Measurements from ENCODE around the gene KCNJ4. TPM values are rescaled to one million over a fixed set of nuclear protein-coding genes. Genes with fewer than 3 reads are reported as not detected.

Gene KCNJ4
- total RNA-seq, 1 donor from 2014 or later, result not detected

DNA sequence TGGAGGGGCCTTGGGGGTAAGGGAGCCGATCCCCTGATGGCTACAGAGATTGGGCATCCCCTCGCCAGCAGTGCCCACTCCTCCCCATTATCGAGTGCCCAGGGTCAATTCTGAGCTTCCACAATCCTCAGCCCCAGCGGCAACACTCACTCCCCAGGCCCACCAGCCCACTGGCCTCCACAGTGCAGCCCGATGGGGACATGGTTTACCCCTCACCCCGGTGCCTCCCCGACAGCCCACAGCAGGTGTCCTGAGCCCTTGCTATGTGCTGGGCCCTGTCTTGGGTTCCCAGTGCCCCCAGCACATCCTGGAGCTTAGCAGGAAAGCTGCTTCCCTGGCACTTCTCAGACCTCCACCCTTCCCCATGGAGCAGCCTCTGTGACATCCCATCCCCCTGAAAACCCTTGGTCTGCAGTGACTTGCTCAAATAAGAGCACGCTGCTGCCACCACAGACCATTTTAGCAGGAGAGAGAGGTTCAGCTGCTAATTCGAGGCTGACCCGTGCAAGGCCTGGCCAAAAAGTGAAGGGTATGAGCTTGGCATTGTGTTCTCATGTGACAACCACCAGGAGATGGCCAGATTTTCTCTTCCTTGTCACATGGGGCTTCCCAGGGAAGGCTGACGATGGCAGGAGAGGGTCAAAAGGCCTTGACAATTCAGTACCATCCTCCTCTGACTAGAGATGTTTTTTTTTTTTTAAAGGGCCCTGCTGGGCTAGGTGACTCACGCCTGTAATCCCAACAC, 23.6 kb downstream of the KCNJ4 start:
- DNase-seq (ENCODE audit: low spot score), result no peak

DNA sequence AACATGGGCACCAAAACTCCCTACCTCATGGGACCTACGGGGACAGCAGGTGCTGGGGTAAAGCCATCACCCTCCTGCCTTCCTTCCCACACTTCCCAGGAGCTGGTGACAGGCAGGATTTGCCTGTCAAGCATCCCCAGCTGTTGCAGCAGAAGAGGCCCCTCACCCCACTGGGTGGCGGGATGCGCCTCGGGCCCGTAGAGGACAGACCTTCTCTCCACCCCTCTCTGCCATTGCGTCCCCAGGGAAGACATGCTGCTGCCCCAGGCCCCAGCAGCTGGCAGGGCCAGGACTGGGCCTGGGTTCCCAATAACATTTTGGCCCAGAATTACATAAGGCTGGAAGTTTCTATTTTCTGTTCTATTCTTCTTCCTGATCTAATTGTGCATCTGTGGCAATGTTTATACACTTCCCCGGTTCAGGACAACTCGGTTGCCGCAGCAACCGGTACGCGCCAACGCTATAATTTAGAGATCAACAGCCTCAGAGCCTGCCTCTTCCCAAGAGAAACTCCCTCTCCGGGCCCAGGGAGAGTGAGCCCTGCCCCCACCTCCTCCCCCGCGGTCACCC, 25.4 kb downstream of the KCNJ4 start:
- no peak for DNase-seq (ENCODE audit: low spot score)

DNA sequence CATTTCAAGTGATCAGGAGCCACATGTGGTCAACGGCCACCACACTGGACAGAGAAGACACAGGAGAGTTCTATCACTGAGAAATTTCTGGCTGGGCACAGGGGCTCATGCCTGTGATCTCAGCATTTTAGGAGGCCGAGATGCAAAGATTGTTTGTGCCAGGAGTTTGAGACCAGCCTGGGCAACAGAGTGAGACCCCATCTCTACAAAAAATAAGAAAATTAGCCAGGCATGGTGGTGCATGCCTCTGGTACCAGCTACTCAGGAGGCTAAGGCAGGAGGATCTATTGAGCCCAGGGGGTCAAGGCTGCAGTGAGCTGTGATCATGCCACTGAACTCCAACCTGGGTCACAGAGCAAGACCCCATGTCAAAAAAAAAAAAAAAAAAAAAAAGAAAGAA, 26.3 kb downstream of the KCNJ4 start:
- no peak for DNase-seq (ENCODE audit: low spot score)

DNA sequence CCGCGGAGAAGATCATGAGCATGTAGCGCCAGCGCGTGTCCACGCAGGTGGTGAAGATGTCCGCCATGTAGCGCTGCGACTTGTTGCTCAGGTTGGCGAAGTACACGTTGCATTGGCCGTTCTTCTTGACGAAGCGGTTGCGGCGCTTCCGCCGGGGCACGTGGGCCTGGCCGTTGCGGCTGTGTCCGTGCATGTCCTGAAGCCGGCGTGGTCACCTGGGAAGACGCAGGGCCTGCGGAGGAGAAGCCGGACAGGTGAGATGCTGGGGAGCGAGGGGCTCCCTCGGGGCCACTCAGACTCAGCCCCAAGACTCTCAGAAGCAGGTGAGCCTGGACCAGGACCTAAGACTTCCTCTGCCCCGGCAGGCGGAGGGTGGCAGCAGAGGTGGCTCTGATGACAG, 27.1 kb downstream of the KCNJ4 start:
- DNase-seq (ENCODE audit: low spot score), result no peak

DNA sequence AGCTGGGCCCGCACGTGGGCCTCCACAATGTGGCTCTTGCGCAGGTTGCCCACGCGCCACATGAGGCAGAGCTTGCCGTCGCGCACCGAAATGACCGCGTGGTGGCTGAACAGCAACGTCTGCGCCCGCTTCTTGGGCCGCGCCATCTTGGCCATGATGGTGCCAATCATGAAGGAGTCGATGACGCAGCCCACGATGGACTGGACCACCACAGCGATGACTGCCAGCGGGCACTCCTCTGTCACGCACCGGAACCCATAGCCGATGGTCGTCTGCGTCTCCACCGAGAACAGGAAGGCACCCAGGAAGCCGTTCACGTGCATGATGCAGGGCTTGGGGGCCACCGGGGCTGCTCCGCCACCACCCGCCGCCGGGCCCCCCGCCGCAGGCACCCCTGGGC, 27.5 kb downstream of the KCNJ4 start:
- DNase-seq (ENCODE audit: low spot score), result no peak

DNA sequence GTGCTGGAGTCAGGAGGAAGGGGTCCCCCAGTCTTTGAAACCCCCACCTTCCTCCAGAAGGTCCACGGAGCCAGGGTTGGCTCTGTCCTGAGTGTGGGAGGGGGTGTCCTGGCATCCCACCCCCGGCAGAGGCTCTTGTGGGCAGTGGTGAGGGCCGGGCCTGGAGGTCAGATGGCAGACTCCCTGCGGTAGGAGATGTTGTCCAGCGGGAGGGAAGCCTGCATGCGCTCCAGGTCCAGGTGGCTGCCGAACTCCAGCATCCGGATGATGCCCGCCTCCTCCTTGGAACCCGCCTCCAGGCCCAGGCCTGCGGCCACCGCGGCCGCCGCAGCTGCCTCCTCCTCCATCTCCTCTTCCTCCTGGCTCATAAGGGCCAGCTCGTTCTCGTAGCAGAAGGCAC, 28.4 kb downstream of the KCNJ4 start:
- DNase-seq (ENCODE audit: low spot score), result no peak

DNA sequence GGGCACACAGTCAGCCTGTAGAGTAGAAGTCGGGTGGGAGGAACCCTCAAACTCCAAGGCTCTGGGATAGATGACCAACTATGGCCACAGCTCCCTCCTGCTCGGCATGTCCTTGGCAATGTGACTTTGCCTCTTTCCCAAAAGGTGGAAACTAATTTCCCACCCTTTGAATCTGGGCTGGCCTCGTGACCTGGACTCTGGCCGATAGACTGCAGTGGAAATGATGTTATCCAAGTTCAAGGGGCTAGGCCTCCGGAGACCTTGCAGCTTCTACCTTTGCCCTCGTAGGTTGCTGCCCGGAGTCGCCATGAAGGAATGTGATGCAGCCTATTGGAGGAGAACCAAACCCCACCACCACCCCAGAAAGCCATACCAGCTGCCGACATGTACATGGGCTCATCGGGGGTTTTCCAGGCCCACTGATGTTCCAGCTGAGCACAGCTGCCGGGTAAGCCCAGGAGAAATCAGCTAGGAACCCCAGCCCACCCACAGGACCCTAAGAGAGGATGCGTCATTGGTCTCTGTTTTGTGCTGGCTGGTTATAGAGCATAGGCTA, 30.4 kb downstream of the KCNJ4 start:
- DNase-seq (ENCODE audit: low spot score), result no peak

DNA sequence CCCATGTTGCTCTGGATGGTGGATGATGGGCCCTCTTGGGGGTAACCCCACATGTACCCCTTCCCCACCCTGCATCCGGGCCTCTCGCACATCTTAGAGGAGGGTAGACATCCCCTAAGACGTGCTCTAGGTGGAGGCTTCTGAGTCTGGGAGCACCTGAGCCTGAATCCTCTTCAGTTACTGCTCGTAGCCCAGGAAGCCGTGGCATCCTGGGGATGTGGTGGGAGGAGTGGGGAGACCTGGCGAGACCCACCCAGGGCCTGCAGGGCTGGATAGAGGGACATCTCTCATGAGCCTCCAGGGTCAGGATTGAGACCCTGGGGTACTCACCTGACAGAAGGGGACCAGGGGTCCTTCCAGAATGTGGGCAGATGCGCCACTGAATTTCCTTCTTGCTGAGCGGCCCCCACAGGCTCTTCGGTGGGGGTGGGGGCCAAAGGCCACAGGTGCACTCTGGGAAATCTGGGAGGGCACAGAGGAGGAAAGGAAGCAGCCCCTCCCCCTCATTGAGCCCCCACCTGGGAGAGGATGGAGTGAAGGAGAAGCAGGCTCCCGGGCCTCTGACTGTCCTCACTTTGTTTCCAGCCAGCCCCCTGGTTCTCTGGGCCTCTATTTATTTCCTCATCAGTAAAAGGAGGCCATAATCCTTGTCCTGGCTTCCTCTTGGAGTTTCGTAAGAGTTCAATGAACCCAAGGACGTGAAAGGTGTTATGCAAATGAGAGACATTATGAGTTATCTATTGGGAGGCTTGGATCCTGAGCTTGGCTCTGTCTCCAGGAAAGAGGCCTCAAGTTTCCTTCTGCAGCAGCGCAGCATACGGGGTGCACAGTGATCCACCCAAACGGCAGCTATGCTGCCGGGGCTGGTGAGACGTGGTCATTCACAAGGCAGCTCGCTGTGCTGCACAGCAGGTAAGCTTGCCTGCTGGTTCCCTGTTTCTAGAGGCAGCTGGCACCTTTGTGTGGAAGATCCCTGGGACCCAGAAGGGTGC, 31.2 kb downstream of the KCNJ4 start:
- no peak for DNase-seq (ENCODE audit: low spot score)

DNA sequence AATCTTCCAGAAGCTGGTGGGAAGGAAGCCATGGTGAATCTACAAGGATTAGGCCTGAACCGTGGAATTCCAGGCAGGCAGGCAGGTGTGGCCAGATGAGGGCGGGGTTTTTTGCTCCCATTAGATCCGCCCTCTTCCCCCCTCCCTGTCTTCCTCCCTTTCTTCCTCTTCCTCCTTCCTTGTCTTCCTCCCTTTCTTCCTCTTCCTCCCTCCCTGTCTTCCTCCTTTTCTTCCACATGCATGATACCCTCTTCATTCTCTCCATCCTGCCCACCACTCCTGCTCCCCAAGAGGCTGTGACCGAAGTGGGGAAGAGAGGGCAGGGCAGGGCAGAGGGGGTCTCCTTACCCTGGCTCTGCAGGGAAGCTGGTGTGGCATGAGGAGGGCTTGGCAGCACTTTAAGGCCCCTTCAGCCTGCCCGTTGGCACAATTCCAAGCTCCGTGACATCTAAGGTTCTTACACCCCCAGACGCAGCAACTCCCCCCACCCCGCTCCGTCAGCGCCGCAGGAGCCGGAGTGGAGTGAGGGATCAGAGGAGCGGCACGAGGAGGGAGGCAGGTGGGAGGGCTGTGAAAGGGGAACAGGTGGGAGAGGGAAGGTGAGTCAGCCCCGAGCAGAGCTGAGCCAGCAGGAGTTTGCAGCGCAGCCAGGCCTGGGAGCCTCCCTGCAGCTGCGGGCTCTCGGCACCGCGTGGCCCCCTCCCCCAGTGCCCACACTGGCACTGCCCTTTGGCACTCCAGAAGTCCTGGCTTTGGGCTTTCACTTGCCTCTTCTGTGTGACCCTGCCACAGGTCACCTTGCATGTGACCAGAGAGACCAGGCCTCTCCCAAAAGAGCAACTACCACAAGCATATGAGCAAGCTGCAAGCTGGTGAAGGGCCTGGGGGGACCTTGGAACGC, 32.1 kb downstream of the KCNJ4 start:
- DNase-seq (ENCODE audit: low spot score), result no peak

DNA sequence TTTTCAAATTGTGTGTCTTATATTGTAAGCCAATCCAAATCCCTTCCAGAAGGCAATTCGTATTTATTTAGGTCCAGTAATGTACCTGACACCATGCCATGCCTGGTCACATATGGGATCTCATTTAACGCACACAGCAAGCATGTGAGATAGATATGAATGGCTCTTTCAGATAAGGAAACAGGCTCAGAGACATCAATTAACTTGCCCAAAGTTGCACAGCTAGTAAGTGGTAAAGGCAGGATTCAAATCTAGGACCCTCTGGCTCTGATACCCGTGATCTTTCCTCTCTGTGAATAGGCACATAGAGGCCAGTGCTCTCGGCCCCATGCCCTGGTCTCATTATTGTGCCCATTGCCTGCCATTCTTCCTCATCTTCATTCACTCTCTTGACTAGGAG, 34.3 kb downstream of the KCNJ4 start:
- DNase-seq (ENCODE audit: low spot score), result no peak

DNA sequence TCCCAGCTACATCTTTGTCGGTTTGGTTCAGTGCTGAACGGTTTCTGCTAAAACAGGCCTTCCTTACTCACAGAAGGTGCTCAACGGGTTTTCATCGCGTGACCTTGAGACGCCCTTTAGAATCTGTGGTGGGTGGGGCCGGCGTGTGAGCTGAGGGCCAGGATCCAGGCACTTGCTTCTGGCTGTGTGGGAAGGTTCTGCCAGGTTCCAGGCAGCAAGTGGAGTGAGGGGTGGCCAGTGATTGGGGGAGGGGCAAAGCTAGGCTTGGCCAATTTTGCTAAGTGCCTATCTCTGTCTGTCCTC, 35.2 kb downstream of the KCNJ4 start:
- no peak for DNase-seq (ENCODE audit: low spot score)

DNA sequence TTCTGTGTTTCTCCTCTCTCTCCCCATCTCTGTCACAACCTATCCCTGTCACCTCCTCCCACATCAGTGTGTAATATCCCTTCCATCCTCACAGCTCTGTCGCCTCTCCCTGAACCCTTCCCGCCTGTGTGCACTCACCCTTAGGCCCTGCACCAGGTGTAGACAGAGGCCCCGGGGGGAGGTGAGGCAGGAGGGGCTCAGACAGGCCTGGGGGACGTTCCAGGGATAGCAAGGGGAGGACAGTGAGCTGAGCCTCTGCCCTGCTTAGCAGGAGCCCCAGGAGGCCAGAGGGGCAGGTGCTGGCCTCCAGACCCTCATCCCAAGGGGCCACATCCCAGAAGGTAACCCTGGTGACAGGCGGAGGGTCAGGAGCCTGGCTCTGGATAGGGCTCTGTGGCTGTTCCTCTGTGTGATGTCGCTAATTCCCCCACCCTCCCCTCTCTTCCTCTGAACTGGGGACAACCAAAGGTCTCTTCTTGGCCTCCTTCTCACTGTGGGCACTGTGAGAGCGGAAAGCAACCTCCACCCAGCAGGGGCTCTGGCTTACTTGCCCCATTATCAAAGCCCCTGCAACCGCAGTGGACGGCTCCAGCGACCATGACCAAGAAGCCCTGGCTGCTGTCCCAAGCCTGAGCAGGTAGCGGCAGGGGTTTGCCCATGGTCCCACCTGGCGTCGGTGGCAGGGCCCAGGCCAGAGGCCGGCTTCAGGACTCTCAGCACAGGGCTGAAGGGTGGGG, 35.7 kb downstream of the KCNJ4 start:
- no peak for DNase-seq (ENCODE audit: low spot score)

DNA sequence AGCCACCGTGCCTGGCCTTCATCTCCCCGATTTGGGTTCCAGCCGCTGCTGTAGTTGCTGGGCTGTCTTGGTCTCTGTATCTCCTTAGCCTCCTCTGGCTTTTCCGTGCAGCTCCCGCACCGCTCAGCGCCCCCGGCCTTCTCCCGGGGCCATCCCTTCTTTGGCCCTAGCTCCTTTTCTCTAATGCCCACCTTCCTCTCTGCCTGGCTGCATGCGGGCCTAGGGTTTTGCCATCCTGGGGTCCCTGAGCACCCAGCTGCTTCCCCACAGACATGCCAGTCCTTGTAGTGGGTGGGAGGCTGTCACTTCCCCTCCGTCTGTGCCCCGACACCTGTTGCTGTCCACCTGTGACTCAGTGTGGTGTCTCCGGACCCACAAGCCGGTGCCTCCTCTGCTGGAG, 36.4 kb downstream of the KCNJ4 start:
- DNase-seq (ENCODE audit: low spot score), result no peak

DNA sequence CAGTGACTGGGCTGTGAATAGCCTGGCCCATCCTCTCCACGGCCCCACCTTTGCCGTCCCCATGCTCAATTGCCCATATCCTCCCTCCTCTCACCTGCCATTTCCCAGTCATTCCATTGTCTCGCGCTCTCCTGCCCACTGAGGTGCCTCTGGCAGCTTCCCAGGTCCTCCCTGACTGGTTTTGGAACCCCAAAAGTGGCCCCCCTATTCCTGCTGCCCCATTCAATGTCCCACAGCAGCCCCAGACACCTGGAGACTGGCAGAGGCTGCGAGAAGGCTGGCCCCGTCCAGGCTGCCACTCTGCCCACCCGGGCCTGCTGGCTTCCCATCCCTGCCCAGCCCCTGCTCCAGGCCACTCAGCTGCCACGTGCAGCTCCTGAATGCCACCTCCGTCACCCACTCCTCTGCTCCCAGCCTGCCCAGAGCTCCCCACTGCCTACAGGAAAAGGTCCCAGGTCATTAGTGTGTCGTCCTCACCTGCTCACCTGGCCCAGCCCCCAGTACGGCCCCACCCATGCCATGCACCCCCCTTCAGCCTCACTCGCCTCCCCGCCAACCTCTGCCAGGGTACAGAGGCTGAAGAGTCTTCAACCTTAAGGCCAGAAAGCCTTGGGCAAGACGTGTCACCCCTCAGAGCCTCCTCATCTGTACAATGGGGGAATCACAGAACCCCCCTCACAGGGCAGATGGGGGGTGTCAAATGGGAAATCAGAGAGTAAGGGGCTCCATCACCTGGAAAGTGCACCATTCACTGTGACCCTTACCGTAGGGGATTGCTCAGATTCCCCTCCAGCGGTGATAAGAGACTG, 37.5 kb downstream of the KCNJ4 start:
- DNase-seq (ENCODE audit: low spot score), result peak; percentile 32

DNA sequence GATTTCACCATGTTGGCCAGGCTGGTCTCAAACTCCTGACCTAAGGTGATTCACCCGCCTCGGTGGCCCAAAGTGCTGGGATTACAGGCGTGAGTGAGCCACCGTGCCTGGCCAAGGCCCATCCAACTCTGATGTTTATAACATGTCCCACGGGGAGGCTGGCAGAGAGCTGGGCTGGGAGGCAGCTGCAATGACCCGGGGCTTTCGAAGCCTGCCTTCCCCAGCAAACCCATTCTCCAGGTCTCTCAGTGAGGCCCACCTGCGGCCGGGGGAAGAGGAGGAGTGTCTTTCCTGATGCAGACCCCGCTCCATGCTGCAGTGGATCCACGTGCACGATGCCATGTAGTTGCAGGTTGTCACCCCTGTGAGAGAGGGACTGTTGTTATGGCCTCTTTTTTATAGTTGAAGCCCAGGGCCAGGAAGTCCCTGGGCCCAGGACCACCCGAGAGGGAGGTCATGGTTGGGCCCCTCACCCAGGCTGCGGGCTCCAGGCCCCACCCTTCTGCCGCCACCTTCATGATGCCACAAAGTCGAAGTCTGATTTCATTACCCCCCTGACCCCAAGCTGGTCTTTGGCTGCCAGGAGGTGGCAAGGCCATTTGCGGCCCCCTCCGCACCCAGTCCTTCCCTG, 38.3 kb downstream of the KCNJ4 start:
- peak; percentile 28 for DNase-seq (ENCODE audit: low spot score)

DNA sequence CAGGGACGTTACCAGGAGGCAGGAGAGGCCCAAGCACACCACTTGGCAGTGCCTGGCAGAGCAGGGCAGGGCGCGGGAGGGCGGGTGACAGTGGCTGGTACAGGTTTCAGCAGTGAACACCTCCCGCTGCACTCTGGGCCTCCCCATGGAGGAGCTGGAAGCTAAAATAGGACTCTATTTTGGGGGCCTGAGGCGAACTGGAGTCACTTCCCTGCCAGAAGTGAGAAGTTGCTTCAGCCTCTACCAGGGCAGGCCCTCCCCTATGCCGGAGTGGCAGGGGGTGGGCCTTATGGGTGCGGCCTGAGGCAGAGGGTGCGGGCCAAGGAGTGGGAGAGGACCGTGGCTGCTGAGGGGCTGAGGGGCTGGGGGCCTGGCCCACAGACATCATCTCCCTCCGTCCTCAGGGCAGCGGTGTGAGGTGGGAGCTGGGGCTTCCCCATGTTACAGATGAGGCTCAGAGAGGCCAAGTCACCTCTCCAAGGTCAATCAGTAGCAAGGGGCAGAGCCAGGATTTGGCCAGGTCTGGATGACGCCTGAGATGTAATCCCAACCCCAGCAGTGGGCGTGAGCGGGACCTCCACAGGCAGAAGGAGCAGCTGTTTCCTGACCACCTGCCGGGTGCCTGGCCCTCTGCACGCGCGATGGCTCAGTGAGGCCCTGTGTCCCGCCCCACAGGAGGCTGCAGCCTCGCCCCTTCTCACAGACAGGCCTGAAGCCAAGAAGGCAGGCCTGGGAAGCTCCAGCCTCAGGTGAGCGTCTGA, 39.3 kb downstream of the KCNJ4 start:
- peak; percentile 39 for DNase-seq (ENCODE audit: low spot score)

DNA sequence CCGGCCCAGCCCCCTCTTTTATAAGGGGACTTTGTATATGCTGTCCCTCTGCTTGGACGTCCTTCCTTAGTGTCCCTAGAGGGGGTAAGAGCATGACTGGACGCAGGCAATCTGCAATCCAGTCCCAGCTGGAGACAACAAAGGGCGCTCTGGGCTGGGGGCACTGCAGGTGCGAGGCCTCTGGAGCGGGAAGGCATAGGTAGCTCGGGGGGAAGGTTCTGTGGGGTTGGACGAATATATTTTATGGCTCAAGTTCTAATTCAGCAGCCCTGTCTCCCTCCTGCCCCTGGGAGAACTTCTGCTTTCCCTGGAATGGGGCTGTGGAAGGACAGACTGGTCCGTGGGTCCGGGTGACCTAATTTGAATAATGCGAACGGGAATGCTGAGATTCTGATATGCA, 40.0 kb downstream of the KCNJ4 start:
- DNase-seq (ENCODE audit: low spot score), result no peak

DNA sequence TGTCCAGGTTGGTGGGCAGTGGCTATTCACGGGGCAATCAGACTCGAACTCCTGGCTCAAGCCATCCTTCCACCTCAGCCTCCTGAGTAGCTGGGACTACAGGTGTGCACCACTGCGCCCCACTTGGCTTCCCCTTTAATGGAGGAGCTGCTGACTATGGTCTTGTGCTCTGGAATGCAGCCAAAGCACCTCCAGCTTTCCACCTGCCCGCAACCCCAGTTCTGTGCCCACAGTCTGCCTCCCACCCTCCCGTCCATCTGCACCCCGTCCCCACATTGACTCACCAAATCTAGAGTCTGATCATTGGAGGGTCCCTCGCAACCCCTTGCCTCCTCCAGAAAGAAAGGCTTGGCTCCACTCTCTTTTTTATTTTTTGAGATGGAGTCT, 41.0 kb downstream of the KCNJ4 start:
- DNase-seq (ENCODE audit: low spot score), result peak; percentile 30

Data from ureter (tissue), 1 donor.